MCF 10A (cell line): ENCODE measurements around the gene HABP2. TPM values are rescaled to one million over a fixed set of nuclear protein-coding genes. Genes with fewer than 3 reads are reported as not detected.
A peak's percentile ranks its signal among the peaks of the same experiment; 100 is the strongest.

Experiments used
- BruUV-seq: library from RNA; stranded (reverse); fragments of 400-500 nt; replicated peaks from 2 replicates; lab custom pipeline; 2021; lab: Mats Ljungman, UMichigan
- CTCF ChIA-PET: fragments of 300-600 bp; sonication (Branson Sonifier 250); formaldehyde crosslinking; extraction: SDS; loops from one replicate; lab custom pipeline; 2021; ENCODE audit warnings: antibody characterized with exemption, inconsistent platforms; lab: Yijun Ruan, JAX
- POLR2A ChIA-PET: fragments of 300-600, 350-650 bp; sonication (Branson Sonifier 250); formaldehyde crosslinking; extraction: SDS; loops from one replicate; lab custom pipeline; 2020; ENCODE audit warnings: antibody characterized with exemption, inconsistent platforms; lab: Yijun Ruan, JAX
- DNase-seq: peaks from one replicate; pipeline ENCODE4 v3.0.0-alpha.2; 2018; ENCODE audit not compliant: unreplicated experiment
- H3K27ac Mint-ChIP-seq: one replicate; pipeline ENCODE4 v1.8.0; 2022; ENCODE audit warnings: mild to moderate bottlenecking, low read depth, mixed read lengths; ENCODE audit not compliant: unreplicated experiment
- H3K27me3 Mint-ChIP-seq: one replicate; pipeline ENCODE4 v1.8.0; 2022; ENCODE audit warnings: mixed read lengths; ENCODE audit not compliant: insufficient read depth, unreplicated experiment
- H3K36me3 Mint-ChIP-seq: one replicate; pipeline ENCODE4 v1.8.0; 2022; ENCODE audit warnings: mild to moderate bottlenecking, moderate library complexity, mixed read lengths; ENCODE audit not compliant: insufficient read depth, unreplicated experiment
- H3K4me1 Mint-ChIP-seq: one replicate; pipeline ENCODE4 v1.8.0; 2022; ENCODE audit warnings: mixed read lengths; ENCODE audit not compliant: insufficient read depth, unreplicated experiment
- H3K4me3 Mint-ChIP-seq: one replicate; pipeline ENCODE4 v1.8.0; 2022; ENCODE audit warnings: mild to moderate bottlenecking, moderate library complexity, mixed read lengths; ENCODE audit not compliant: unreplicated experiment
- H3K9me3 Mint-ChIP-seq: one replicate; pipeline ENCODE4 v1.8.0; 2022; ENCODE audit warnings: mixed read lengths; ENCODE audit not compliant: unreplicated experiment
- intact Hi-C: fragments of 100-400 bp; cut with micrococcal nuclease; formaldehyde crosslinking; loops from 2 replicates; pipeline ENCODE4 v1.14.1; 2022
- total RNA-seq: library from RNA; stranded (reverse); gene quantifications from 2 replicates; pipeline ENCODE4 v1.2.3, GENCODE V29; 2022
- TF ChIP-seq, protein P1 (sequence below): fragments of 200-600 bp; IDR thresholded peaks from one replicate; pipeline ENCODE4 v1.8.0; 2022; ENCODE audit warnings: antibody characterized with exemption, mild to moderate bottlenecking; ENCODE audit not compliant: unreplicated experiment

HABP2 gene
- total RNA-seq, 1 experiment from 2014 or later: not detected

DNA sequence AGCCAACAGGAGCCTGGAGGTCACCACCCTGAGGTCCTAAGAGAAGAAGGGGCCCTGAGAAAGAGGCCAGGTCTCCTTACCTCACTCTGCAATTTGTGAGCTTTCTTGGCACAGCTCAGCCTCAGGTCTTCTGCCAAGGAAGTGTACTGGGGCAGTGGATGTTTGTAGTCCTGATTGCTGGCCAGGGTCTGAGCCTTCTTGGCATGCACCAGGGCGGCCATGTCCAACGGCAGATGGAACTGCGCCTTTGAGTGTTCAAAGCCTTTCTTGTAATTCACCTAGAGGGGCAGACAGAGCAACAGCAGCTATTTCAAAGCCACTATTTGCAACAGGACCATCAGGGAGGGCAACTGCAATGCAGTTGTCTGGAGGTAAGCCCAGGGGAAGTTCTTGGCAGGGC, 59.3 kb downstream of the HABP2 start:
- Mint-ChIP-seq H3K4me1 (no peaks in the 10 kb centered on the region), H3K4me3 (no peak overlapping the region), H3K36me3 (no peaks in the 10 kb centered on the region), H3K9me3 (no peaks in the 10 kb centered on the region), H3K27ac (no peak overlapping the region), H3K27me3 (peaks cover 51% of the 10 kb centered on the region)
- ChIA-PET POLR2A (interaction anchor here (1.7 kb wide), 1 partner anchor 16 kb away, joined by 6 read pairs; no protein-coding TSS in a partner anchor), CTCF (interaction anchor here (1.1 kb wide), 1 partner anchor 13 kb away, joined by 5 read pairs; no protein-coding TSS in a partner anchor)
- DNase-seq: no peak
- TF ChIP-seq, protein P1, sequence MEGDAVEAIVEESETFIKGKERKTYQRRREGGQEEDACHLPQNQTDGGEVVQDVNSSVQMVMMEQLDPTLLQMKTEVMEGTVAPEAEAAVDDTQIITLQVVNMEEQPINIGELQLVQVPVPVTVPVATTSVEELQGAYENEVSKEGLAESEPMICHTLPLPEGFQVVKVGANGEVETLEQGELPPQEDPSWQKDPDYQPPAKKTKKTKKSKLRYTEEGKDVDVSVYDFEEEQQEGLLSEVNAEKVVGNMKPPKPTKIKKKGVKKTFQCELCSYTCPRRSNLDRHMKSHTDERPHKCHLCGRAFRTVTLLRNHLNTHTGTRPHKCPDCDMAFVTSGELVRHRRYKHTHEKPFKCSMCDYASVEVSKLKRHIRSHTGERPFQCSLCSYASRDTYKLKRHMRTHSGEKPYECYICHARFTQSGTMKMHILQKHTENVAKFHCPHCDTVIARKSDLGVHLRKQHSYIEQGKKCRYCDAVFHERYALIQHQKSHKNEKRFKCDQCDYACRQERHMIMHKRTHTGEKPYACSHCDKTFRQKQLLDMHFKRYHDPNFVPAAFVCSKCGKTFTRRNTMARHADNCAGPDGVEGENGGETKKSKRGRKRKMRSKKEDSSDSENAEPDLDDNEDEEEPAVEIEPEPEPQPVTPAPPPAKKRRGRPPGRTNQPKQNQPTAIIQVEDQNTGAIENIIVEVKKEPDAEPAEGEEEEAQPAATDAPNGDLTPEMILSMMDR: no peak
- no TSS peak for BruUV-seq
- intact Hi-C loops: no loop called here

DNA sequence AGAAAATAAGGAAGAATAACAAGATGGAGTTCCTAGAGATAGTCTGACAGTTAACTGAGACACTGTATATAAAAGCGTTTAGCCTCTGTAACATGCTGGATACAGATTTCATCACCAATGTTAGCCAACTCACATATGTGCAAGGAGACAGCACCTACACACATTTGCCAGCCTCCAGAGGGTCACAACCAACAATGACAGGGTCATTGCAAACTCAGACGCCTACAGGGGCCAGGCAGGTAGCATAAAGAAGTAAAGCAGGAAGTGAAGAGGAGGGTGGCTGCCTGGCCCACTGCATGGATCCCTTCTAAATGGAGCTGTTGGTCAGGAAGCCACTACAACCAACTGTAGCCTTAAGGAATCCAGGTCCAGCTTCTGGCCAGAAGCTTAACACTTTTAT, 60.6 kb downstream of the HABP2 start:
- TF ChIP-seq, protein P1: no peak
- H3K9me3 Mint-ChIP-seq: no peaks in the 10 kb centered on the region
- ChIA-PET POLR2A (interaction anchor here (1.7 kb wide), 1 partner anchor 14 kb away, joined by 6 read pairs; no protein-coding TSS in a partner anchor), CTCF (interaction anchor here (0.6 to 1.1 kb wide), 5 partner anchors 12 to 1137 kb away, joined by 3 to 5 read pairs (median 4); no protein-coding TSS in a partner anchor)
- intact Hi-C loops: no loop called here
- no peak overlapping the region for H3K27ac Mint-ChIP-seq
- H3K4me3 Mint-ChIP-seq: no peak overlapping the region
- H3K36me3 Mint-ChIP-seq: peaks cover 5% of the 10 kb centered on the region
- BruUV-seq: no TSS peak
- peaks cover 55% of the 10 kb centered on the region for H3K27me3 Mint-ChIP-seq
- no peaks in the 10 kb centered on the region for H3K4me1 Mint-ChIP-seq
- no peak for DNase-seq

DNA sequence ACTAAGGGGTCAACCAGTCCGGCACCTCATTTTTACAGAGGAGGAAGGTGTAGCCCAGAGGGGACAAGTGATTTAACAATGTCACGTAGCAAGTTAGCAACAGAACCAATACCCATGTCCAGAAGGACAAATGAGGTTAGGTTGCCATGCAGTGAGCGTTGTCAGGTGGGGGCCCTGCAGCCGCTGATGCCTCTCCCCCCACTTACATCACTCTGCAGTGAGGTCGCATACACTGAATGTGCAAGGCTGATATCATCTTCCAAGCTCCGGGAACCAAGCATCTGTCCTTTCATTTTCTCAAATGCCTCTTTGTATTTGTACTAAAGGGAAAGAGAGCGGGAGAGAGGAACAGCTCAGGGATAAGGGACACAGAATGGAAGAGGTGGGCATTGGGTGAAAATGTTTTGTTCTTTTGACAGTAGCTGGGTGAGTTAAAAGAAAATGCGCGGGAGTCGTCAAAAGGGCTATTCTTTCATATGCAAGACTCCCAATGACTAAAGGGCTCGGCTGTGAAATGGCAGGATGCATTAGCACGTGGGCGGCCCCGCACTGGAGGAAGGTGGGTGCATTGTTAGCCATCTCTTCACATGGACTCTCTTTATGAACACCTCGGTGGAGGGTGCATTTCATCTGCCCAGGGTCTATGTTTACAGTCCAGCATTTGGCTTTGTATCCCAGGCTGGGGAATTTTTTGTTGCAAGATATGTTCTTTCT, 61.3 kb downstream of the HABP2 start:
- no peak overlapping the region for H3K4me3 Mint-ChIP-seq
- no peak for DNase-seq
- no peak overlapping the region for H3K27ac Mint-ChIP-seq
- ChIA-PET CTCF (interaction anchor here (0.6 to 1.1 kb wide), 3 partner anchors 258 to 1247 kb away, joined by 3 read pairs; no protein-coding TSS in a partner anchor), POLR2A (no interaction called here)
- no TSS peak for BruUV-seq
- H3K36me3 Mint-ChIP-seq: peaks cover 7% of the 10 kb centered on the region
- TF ChIP-seq, protein P1: no peak
- peaks cover 55% of the 10 kb centered on the region for H3K27me3 Mint-ChIP-seq
- H3K9me3 Mint-ChIP-seq: no peaks in the 10 kb centered on the region
- intact Hi-C loops: no loop called here
- H3K4me1 Mint-ChIP-seq: no peaks in the 10 kb centered on the region

- Mint-ChIP-seq H3K4me1 (no peaks in the 10 kb centered on the region), H3K36me3 (peaks cover 7% of the 10 kb centered on the region)
These were observed 63.6 kb downstream of the HABP2 start for GRCh38 chr10:113616244-113617074.

More at GRCh38 chr10:113616244-113617074, 63.6 kb downstream of the HABP2 start:
- no TSS peak for BruUV-seq
- H3K9me3 Mint-ChIP-seq: no peaks in the 10 kb centered on the region
- H3K27me3 Mint-ChIP-seq: peaks cover 56% of the 10 kb centered on the region
- no peak overlapping the region for H3K27ac Mint-ChIP-seq
- POLR2A ChIA-PET: interaction anchor here (1.1 kb wide), 1 partner anchor 63 kb away, joined by 5 read pairs; the partner anchor contains the start of gene CASP7
- CTCF ChIA-PET: interaction anchor here (0.8 to 1.6 kb wide), 4 partner anchors 11 to 564 kb away, joined by 3 to 4 read pairs (median 3); no protein-coding TSS in a partner anchor
- TF ChIP-seq, protein P1: peak; percentile 21
- peak; percentile 29 for DNase-seq
- no peak overlapping the region for H3K4me3 Mint-ChIP-seq
- intact Hi-C loops: no loop called here
